A549 (cell line): ENCODE data around the gene RNF44. TPM values are rescaled to one million over a fixed set of nuclear protein-coding genes. Genes with fewer than 3 reads are reported as not detected.
"Not testable (repeated sequence)": the region's sequence is repeated elsewhere in the genome, so short reads cannot be mapped to it uniquely, and the experiment has no call there.

Source experiments
- ATAC-seq, 2 experiments: fragments of 200-7000 bp in 1 of 2; fragments of >200 bp in 1 of 2; cut with Nextera tagmentation in 1 of 2; cut with Tn5 transposase in 1 of 2; 3 replicates each; pipeline versions ENCODE4 v1.8.0 to v1.9.1; 2018 to 2020; ENCODE audit warnings: mild to moderate bottlenecking in 1 of 2, moderate library complexity in 1 of 2
- CTCF ChIA-PET: fragments of 300-600 bp; sonication (Branson Sonifier 250); formaldehyde crosslinking; extraction: SDS; loops from one replicate; lab custom pipeline; 2021; ENCODE audit warnings: antibody characterized with exemption, inconsistent platforms; lab: Yijun Ruan, JAX
- POLR2A ChIA-PET: fragments of 350-600 bp; formaldehyde crosslinking; extraction: SDS; loops from one replicate; lab custom pipeline; 2021; ENCODE audit warnings: antibody characterized with exemption, inconsistent platforms; lab: Yijun Ruan, JAX
- DNase-seq, 2 experiments: peaks; one replicate each; pipeline versions ENCODE4 v3.0.0 to v3.0.0-alpha.2; 2011 to 2016; ENCODE audit warnings: low read depth in 1 of 2, low spot score in 1 of 2
- FAIRE-seq: peaks from 2 replicates; lab custom pipeline; 2011; peaks lifted over from hg19 to GRCh38; lab: Jason Lieb, UNC
- H3K27ac ChIP-seq, 2 experiments: fragments of >200 bp; sonication (Bioruptor Twin); formaldehyde crosslinking; 3 replicates each; pipeline ENCODE4 v1.5.1; 2016 to 2017
- H3K4me1 ChIP-seq: fragments of >200 bp; sonication (Bioruptor Twin); formaldehyde crosslinking; 3 replicates; pipeline ENCODE4 v1.6.1; 2016
- H3K4me2 ChIP-seq: fragments of >200 bp; sonication (Bioruptor Twin); formaldehyde crosslinking; 3 replicates; pipeline ENCODE4 v1.6.1; 2016
- H3K4me3 ChIP-seq: fragments of >200 bp; sonication (Bioruptor Twin); formaldehyde crosslinking; 3 replicates; pipeline ENCODE4 v1.5.1; 2016
- H3K9me3 ChIP-seq: fragments of >200 bp; sonication (Bioruptor Twin); formaldehyde crosslinking; 3 replicates; pipeline ENCODE4 v1.6.1; 2016
- CHD2 ChIP-seq: fragments of 150-350 bp; IDR thresholded peaks from 2 replicates; pipeline ENCODE4 v1.6.1; 2014; ENCODE audit warnings: low read length; ENCODE audit not compliant: partially characterized antibody
- EP300 ChIP-seq, 2 experiments: fragments of >200 bp; sonication (Bioruptor Twin); formaldehyde crosslinking; IDR thresholded peaks; 2 replicates in 1 of 2; 3 replicates in 1 of 2; pipeline ENCODE4 v1.6.1; 2016 to 2017
- FOSL2 ChIP-seq, 2 experiments: fragments of 450-650 bp in 1 of 2; fragments of >200 bp in 1 of 2; sonication (Bioruptor Twin) in 1 of 2; formaldehyde crosslinking; IDR thresholded peaks; 2 replicates each; pipeline versions ENCODE4 v1.5.0 to v1.6.1; 2016 to 2020; ENCODE audit warnings: mild to moderate bottlenecking in 1 of 2, moderate library complexity in 1 of 2
- HOXA7 ChIP-seq: fragments of 250-450 bp; sonication (Bioruptor Pico); IDR thresholded peaks from 2 replicates; pipeline ENCODE4 v1.5.0; 2020; ENCODE audit warnings: mild to moderate bottlenecking, moderate library complexity
- HOXB5 ChIP-seq: fragments of 250-450 bp; sonication (Bioruptor Pico); IDR thresholded peaks from 2 replicates; pipeline ENCODE4 v1.5.0; 2020; ENCODE audit warnings: mild to moderate bottlenecking, moderate library complexity
- JUN ChIP-seq, 2 experiments: fragments of >200 bp; sonication (Bioruptor Twin); formaldehyde crosslinking; IDR thresholded peaks; 2 replicates in 1 of 2; 3 replicates in 1 of 2; pipeline ENCODE4 v1.6.1; 2016 to 2017
- NFE2L2 ChIP-seq: fragments of 150-350 bp; conservative IDR thresholded peaks from 2 replicates; pipeline ENCODE4 v1.6.1; 2014; ENCODE audit warnings: low read length
- PHF8 ChIP-seq: fragments of 200-600 bp; sonication (generic); IDR thresholded peaks from 2 replicates; pipeline ENCODE4 v1.6.1; 2016; ENCODE audit warnings: low read depth, mild to moderate bottlenecking, antibody characterized with exemption, moderate library complexity, borderline replicate concordance
- POLR2AphosphoS2 ChIP-seq: conservative IDR thresholded peaks from 2 replicates; pipeline ENCODE4 v1.6.1; 2012; ENCODE audit warnings: low read length, improper control_type of control experiment, inconsistent platforms
- RAD21 ChIP-seq, 2 experiments: fragments of >200 bp in 1 of 2; sonication (Bioruptor Twin) in 1 of 2; formaldehyde crosslinking in 1 of 2; IDR thresholded peaks in 1 of 2; conservative IDR thresholded peaks in 1 of 2; 2 replicates in 1 of 2; 3 replicates in 1 of 2; pipeline ENCODE4 v1.6.1; 2012 to 2018; ENCODE audit warnings: inconsistent platforms in 1 of 2
- ZC3H11A ChIP-seq: fragments of 450-650 bp; IDR thresholded peaks from 2 replicates; pipeline ENCODE4 v1.6.1; 2014; ENCODE audit warnings: antibody characterized with exemption, mild to moderate bottlenecking
- WGBS: methylation state at CpG from one replicate; pipeline ENCODE4 v1.1.6; 2017; ENCODE audit errors: missing lambda C conversion rate; 5-methylcytosine and 5-hydroxymethylcytosine counted together
- polyA plus RNA-seq, 4 experiments: library from polyadenylated mRNA; depleted of rRNA in 3 of 4; stranded (reverse); fragments of >200 nt; fragmentation: RNase III in 1 of 4; extraction: RNeasy Plus Mini Kit Qiagen cat#74134 plus additional on column Dnase treatment in 1 of 4; gene quantifications; 2 replicates in 3 of 4; 3 replicates in 1 of 4; pipeline ENCODE4 v1.2.3, GENCODE V29; 2011 to 2017
- TF ChIP-seq, protein P1 (sequence below): fragments of >200 bp; sonication (Bioruptor Twin); formaldehyde crosslinking; IDR thresholded peaks from 3 replicates; pipeline ENCODE4 v1.5.1; 2016
- TF ChIP-seq, protein P2 (sequence below): fragments of 450-650 bp; IDR thresholded peaks from 2 replicates; pipeline ENCODE4 v1.6.1; 2014; ENCODE audit warnings: antibody characterized with exemption
- TF ChIP-seq, protein P3 (sequence below): fragments of 200-600 bp; sonication (generic); IDR thresholded peaks from 2 replicates; pipeline ENCODE4 v1.6.1; 2016; ENCODE audit warnings: antibody characterized with exemption, mild to moderate bottlenecking, moderate library complexity
- TF ChIP-seq, protein P4 (sequence below): IDR thresholded peaks from 2 replicates; pipeline ENCODE4 v1.6.1; 2012; ENCODE audit warnings: low read depth, borderline replicate concordance

RNF44 gene
- polyA plus RNA-seq, 2 of the 4 experiments (the other 2 are of a cell fraction): 9.2 to 32.7 TPM

DNA sequence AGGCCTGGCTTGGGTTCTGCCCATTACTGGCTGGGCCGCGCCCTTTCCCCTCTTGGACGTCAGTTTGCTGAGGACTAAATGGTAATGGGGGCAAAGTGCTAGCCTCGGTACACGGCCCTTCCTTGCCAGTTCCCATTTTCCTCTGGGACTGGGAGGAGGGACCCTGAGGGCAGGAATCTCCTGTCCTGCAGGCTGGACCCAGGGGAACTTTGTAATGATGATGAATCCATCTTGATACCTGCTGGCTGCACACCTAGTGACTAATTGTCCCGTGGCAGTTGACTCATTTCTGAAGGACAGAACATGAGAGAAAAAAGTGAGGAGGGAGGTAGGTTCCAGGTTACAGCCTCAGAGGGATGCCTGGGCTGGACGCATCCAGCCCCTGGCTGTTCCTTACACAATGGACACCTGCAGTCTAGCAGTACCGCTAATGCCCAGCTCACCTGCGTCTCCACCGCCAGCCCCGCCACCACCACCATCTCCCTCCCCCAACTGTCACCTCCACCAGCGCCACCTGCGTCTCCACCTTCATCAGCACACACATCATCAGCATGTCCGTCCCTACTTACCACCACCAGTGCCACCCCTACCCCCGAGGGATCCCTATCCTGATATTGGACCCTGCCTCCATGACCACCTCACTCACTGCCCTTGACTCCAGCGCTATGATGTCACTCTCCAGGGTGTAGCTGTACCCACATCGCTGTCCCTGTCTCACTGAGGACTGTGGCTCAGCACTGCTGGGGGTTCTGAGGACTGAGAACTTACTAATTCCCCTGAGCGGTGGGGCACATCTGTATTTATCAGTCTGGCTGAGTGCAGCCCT is 16.3 kb upstream of the RNF44 start:
- Histone ChIP-seq H3K4me3 (no peak overlapping the region), H3K27ac (peak overlapping the region; percentile 51 to 52; a peak in 5 of 6 replicates), H3K4me1 (peaks cover 21% of the 10 kb centered on the region; the same call in 2 of the 3 replicates), H3K4me2 (peak overlapping the region; percentile 39), H3K9me3 (no peaks in the 10 kb centered on the region)
- POLR2A ChIA-PET: no interaction called here
- peak in 1 of 2 experiments; percentile 48 for DNase-seq
- FAIRE-seq: no peak
- 64% methylated on average over 18 of the region's 18 CpGs for whole genome bisulfite sequencing
- ATAC-seq: peak; percentile 39 to 50
- TF ChIP-seq FOSL2 (IDR thresholded peaks at IDR 0.05) (no peak), FOSL2 (CRISPR knock-in tag; IDR thresholded peaks at IDR 0.05) (peak; percentile 56), JUN (IDR thresholded peaks at IDR 0.05) (no peak)
- CTCF ChIA-PET: interaction anchor here (1.0 to 3.7 kb wide), 7 partner anchors 9 to 105 kb away, joined by 3 to 12 read pairs (median 4); partner anchors contain the start of gene FAF2

DNA sequence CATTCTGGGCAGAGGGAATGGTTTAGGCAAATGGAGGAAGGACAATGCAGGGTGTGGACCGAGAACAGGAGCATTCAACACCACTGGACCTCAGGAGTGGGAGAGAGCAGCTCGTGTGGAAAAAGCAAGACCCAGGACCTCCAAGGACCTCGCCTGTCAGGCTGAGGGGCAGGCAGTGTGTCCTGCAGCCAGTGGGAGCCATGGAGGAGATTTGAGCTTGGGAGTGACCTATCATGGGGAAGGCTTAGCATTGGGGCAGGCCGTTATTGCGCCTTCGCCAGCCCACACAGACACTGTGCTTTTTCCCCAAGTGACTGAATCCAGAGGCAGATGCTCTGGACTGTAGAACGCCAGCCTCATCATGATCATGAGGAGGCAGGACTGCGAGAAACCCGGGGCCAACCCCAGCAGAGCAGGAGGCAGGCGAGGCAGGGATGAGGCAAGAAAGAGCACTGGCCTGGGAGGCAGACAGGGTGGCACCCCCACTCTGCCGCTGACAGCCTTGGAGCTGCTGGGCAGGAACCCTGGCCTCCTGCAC is 15.2 kb upstream of the RNF44 start:
- 71% methylated on average over 11 of the region's 11 CpGs for WGBS
- no peak for DNase-seq
- H3K4me1 ChIP-seq: peaks cover 29% of the 10 kb centered on the region; the same call in 2 of the 3 replicates
- ChIA-PET CTCF (interaction anchor here (1.0 to 4.3 kb wide), 5 partner anchors 9 to 104 kb away, joined by 3 to 18 read pairs (median 4); partner anchors contain the start of gene FAF2), POLR2A (no interaction called here)
- no peaks in the 10 kb centered on the region for H3K9me3 ChIP-seq
- H3K27ac ChIP-seq: peak overlapping the region; percentile 51 to 52; a peak in 4 of 6 replicates
- TF ChIP-seq EP300 (IDR thresholded peaks at IDR 0.05) (no peak), HOXB5 (CRISPR knock-in tag) (no peak), ZC3H11A (no peak)
- TF ChIP-seq, protein P1, sequence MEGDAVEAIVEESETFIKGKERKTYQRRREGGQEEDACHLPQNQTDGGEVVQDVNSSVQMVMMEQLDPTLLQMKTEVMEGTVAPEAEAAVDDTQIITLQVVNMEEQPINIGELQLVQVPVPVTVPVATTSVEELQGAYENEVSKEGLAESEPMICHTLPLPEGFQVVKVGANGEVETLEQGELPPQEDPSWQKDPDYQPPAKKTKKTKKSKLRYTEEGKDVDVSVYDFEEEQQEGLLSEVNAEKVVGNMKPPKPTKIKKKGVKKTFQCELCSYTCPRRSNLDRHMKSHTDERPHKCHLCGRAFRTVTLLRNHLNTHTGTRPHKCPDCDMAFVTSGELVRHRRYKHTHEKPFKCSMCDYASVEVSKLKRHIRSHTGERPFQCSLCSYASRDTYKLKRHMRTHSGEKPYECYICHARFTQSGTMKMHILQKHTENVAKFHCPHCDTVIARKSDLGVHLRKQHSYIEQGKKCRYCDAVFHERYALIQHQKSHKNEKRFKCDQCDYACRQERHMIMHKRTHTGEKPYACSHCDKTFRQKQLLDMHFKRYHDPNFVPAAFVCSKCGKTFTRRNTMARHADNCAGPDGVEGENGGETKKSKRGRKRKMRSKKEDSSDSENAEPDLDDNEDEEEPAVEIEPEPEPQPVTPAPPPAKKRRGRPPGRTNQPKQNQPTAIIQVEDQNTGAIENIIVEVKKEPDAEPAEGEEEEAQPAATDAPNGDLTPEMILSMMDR: no peak
- FAIRE-seq: no peak
- H3K4me3 ChIP-seq: no peak overlapping the region
- ATAC-seq: no peak
- no peak overlapping the region; the same call in 2 of the 3 replicates for H3K4me2 ChIP-seq

DNA sequence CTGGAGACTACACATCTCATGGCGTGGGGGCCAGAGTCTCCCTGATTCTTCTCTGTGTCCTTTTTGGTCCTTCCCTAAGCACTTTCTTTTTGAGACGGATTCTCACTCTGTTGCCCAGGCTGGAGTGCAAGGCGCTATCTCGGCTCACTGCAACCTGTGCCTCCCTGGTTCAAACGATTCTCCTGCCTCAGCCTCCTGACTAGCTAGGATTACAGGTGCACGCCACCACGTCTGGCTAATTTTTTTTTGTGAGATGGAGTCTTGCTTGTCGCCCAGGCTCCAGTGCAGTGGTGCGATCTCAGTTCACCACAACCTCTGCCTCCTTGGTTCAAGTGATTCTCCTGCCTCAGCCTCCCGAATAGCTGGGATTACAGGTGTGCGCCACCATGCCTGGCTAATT is 13.7 kb upstream of the RNF44 start:
- POLR2A ChIA-PET, H3K9me3 ChIP-seq, H3K4me2 ChIP-seq, FAIRE-seq, H3K27ac ChIP-seq, DNase-seq, ATAC-seq, H3K4me3 ChIP-seq: not testable (repeated sequence)
- peaks cover 35% of the 10 kb centered on the region for H3K4me1 ChIP-seq
- WGBS: 88% methylated on average over 11 of the region's 11 CpGs
- CTCF ChIA-PET: interaction anchor here (1.1 to 4.3 kb wide), 4 partner anchors 22 to 134 kb away, joined by 3 to 18 read pairs (median 8); partner anchors contain the start of genes CLTB and FAF2

DNA sequence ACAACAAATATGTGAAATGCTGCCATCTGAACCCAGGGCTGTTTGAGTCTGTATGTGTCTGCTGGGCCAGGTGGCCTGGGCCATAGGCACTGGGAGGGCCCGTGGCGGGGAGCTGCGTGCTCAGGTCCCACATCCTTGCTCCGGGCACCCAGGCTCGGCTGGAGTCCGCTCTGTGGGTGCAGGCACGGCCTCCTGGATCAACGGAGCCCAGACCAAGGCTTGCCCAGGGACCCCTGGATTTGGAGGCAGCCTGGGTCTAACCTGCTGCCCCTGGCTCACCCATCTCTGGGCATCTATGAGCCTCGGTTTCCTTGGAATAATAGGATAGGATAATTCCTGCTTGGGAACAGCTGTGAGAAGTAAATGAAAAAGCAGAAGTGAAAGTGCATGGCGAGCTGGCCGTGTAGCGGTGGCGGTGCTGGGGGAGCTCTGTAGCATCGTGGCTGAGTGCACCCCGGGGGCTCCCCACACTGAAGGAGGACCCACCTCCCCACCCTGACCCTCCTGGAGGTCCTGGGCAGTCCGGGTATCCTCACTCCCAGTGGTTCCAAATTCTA is 13.2 kb upstream of the RNF44 start:
- WGBS: 80% methylated on average over 15 of the region's 16 CpGs
- no peak for FAIRE-seq
- Histone ChIP-seq H3K9me3 (no peaks in the 10 kb centered on the region), H3K4me2 (no peak overlapping the region), H3K27ac (no peak overlapping the region), H3K4me3 (no peak overlapping the region), H3K4me1 (peaks cover 41% of the 10 kb centered on the region)
- ATAC-seq: no peak
- DNase-seq: no peak
- ChIA-PET POLR2A (no interaction called here), CTCF (interaction anchor here (1.1 to 4.3 kb wide), 3 partner anchors 22 to 134 kb away, joined by 3 to 18 read pairs (median 3); partner anchors contain the start of genes CLTB and FAF2)
- TF ChIP-seq PHF8: no peak
- TF ChIP-seq, protein P2, sequence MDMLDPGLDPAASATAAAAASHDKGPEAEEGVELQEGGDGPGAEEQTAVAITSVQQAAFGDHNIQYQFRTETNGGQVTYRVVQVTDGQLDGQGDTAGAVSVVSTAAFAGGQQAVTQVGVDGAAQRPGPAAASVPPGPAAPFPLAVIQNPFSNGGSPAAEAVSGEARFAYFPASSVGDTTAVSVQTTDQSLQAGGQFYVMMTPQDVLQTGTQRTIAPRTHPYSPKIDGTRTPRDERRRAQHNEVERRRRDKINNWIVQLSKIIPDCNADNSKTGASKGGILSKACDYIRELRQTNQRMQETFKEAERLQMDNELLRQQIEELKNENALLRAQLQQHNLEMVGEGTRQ: no peak
- TF ChIP-seq, protein P3, sequence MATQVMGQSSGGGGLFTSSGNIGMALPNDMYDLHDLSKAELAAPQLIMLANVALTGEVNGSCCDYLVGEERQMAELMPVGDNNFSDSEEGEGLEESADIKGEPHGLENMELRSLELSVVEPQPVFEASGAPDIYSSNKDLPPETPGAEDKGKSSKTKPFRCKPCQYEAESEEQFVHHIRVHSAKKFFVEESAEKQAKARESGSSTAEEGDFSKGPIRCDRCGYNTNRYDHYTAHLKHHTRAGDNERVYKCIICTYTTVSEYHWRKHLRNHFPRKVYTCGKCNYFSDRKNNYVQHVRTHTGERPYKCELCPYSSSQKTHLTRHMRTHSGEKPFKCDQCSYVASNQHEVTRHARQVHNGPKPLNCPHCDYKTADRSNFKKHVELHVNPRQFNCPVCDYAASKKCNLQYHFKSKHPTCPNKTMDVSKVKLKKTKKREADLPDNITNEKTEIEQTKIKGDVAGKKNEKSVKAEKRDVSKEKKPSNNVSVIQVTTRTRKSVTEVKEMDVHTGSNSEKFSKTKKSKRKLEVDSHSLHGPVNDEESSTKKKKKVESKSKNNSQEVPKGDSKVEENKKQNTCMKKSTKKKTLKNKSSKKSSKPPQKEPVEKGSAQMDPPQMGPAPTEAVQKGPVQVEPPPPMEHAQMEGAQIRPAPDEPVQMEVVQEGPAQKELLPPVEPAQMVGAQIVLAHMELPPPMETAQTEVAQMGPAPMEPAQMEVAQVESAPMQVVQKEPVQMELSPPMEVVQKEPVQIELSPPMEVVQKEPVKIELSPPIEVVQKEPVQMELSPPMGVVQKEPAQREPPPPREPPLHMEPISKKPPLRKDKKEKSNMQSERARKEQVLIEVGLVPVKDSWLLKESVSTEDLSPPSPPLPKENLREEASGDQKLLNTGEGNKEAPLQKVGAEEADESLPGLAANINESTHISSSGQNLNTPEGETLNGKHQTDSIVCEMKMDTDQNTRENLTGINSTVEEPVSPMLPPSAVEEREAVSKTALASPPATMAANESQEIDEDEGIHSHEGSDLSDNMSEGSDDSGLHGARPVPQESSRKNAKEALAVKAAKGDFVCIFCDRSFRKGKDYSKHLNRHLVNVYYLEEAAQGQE: no peak
- TF ChIP-seq RAD21 (conservative IDR thresholded peaks at IDR 0.05 in 1 of 2, IDR thresholded peaks at IDR 0.05 in 1 of 2): no peak
- no peak for TF ChIP-seq HOXA7 (CRISPR knock-in tag)
- TF ChIP-seq, protein P4, sequence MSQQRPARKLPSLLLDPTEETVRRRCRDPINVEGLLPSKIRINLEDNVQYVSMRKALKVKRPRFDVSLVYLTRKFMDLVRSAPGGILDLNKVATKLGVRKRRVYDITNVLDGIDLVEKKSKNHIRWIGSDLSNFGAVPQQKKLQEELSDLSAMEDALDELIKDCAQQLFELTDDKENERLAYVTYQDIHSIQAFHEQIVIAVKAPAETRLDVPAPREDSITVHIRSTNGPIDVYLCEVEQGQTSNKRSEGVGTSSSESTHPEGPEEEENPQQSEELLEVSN: no peak
- no peak for TF ChIP-seq POLR2AphosphoS2
- no peak for TF ChIP-seq CHD2
- TF ChIP-seq NFE2L2: no peak
- TF ChIP-seq, protein P1: no peak
